Measurements from ENCODE around the gene RNF115. TPM values are rescaled to one million over a fixed set of nuclear protein-coding genes. Genes with fewer than 3 reads are reported as not detected.

RNF115 gene
- total and polyA plus RNA-seq, 5 experiments from 2014 or later = 5.8 to 18.9 (median 6.6) TPM

DNA sequence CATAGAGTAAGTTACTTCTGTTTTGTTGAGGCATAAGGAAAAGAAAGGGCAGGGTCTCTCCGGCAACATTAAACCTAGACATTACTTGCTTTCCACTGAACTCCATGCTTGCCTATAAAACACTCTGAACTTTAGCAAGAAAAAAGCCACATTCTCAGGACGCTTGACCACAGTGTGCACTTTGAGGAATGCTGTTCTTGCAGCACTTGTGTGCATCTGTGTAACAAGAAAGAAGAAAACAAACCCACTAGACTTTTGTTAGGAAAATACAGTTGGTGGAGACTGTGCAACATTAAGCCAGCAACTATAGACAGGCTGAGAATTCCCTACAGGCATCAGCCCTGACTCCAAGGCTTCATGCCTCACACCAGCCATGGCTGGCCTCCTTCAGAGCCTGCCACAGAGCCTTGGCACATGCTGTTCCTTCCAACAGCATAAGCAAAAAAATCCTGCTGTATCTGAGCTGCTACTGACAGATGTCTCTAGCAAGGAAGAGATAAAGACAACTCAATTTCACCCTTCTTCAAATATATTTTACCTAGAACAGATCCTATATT is 122.5 kb downstream of the RNF115 start:
- ATAC-seq (no peak), DNase-seq (no peak)
- H3K36me3 Mint-ChIP-seq = no peaks in the 10 kb centered on the region
- H3K4me1 Mint-ChIP-seq = peaks cover 0 to 5% (median 0%) of the 10 kb centered on the region in 4 donors
- H3K9me3 Mint-ChIP-seq = no peaks in the 10 kb centered on the region
- H3K27me3 Mint-ChIP-seq = peaks cover 0 to 2% (median 0%) of the 10 kb centered on the region in 5 donors
- POLR2A ChIA-PET = no interaction called here
- no peak overlapping the region for H3K27ac Mint-ChIP-seq
- no peak overlapping the region for H3K4me3 Mint-ChIP-seq

GRCh38 chr1:145696630-145696960 is 127.3 kb downstream of the RNF115 start:
- no peaks in the 10 kb centered on the region for H3K36me3 Mint-ChIP-seq
- no peaks in the 10 kb centered on the region for H3K27me3 Mint-ChIP-seq
- H3K4me3 Mint-ChIP-seq = no peak overlapping the region
- no peak for ATAC-seq
- POLR2A ChIA-PET = no interaction called here
- no peak for DNase-seq
- H3K9me3 Mint-ChIP-seq = no peaks in the 10 kb centered on the region
- peaks cover 0 to 17% (median 5%) of the 10 kb centered on the region in 4 donors for H3K4me1 Mint-ChIP-seq
- H3K27ac Mint-ChIP-seq = peak overlapping the region in 2 of 10 donors; percentile 10 to 46

DNA sequence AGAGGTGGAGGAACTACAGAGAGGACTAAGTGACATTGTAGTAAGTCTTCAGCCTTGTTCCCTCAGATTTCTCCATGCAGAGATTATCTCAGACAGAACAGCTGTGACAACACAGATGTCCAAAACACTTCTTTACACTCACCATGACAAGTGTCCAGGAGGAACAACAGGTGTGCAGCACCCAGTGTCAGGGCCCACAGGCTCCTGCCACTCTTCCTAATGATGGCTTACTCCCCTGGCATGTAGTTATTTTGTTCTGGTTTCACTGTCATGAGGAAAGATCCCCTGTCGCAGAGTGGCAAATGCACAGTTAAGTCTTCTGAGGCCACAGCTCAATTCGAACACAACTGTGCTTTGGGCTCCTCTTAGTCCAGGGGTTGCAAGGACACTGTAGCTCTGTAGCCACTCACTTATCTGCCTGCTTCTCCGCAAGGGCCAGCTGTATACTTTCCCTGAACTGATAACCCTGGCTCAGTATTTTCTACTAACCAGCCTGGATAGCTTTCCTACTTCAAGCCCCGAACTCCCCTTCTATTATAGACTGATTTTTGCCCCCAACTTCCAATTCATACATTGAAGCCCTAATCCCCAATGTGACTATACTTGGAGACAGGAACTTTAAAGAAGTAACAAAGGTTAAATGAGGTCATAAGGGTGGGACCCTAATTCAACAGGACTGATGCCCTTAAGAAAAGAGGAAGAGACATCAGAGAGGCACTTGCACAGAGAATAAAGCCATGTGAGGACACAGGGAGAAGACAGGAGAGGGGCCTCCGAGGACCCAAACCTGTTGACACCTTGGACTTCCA is 127.9 kb downstream of the RNF115 start:
- H3K27me3 Mint-ChIP-seq = no peaks in the 10 kb centered on the region
- peaks cover 2 to 22% (median 7%) of the 10 kb centered on the region in 4 donors for H3K4me1 Mint-ChIP-seq
- no peak for DNase-seq
- no peak for ATAC-seq
- no peaks in the 10 kb centered on the region for H3K9me3 Mint-ChIP-seq
- no peak overlapping the region for H3K4me3 Mint-ChIP-seq
- no peaks in the 10 kb centered on the region for H3K36me3 Mint-ChIP-seq
- H3K27ac Mint-ChIP-seq = peak overlapping the region in 1 of 10 donors; percentile 35
- POLR2A ChIA-PET = no interaction called here

DNA sequence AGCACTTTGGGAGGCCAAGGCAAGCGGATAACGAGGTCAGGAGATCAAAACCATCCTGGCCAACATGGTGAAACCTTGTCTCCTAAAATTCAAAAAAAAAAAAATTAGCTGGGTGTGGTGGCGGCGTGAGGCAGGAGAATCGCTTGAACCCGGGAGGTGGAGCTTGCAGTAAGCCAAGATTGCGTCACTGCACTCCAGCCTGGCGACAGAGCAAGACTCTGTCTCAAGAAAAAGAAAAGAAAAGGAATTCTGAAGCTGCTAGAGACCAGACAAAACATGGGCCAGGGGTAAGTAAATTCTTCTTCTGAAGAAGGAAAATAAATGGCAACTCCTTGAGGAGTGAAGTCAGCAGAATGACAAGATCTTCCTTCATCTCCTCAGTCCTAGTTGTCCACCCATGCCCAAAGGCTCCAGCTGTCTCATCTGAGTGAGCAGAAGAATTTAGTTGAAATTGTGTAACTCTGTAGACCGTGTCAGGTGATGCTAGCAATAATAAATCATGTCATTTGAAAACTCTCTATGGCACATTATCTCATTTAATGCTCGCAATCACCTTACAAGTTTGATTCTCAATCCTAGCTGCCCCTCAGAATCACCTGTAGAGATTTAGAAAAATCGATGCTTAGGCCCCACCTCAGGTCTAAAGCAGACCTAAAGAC is 131.0 kb downstream of the RNF115 start:
- Mint-ChIP-seq H3K4me1 (peaks cover 12 to 51% (median 29%) of the 10 kb centered on the region in 4 donors), H3K27me3 (no peaks in the 10 kb centered on the region), H3K36me3 (no peaks in the 10 kb centered on the region), H3K4me3 (no peak overlapping the region), H3K27ac (peak overlapping the region in 1 of 10 donors; percentile 43), H3K9me3 (no peaks in the 10 kb centered on the region)
- POLR2A ChIA-PET = no interaction called here
- ATAC-seq (no peak), DNase-seq (no peak)

DNA sequence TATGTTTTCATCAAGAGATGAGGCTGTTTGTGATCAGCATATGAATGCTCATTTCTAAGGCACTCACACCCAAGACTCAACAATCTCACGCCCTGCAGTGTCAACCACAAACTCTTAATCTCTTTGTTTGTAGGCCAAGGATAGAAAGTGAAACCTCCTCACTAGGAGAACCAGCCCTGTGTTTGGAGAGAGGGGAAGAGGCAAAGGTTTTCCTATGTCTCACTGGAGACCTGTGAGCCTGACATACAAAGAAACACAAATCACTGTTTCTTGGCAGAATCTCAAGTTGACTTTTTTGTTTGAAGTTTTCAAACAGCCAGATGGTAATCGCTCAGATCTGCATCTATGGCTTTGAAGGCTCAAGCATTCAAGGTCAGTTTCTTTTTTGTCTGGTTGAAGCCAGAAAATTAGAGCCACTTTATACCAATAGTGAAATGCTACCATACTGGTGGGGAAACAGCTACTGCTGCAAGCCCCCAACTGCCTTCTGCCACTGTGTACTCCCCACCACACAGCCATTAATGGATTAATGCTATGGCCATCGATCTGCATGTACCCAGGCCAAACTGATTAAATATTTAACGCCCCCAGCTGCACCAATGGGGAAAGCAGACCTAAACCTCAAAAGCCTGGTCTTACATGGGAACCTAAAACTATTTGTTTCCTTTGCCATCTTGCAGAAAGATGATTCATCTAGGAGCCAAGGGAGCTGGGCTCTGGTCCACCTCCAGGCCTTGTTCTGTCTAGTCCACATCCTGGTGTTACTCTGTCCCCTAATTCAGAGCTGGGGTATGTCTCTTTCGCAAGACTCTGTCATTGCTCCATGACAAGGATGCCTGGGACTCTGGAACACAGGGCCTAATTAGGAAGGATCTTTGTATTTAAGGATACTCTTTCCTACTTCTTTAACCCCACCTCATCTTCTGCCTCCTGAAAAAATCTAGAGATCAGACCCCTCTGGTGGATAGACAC is 133.0 kb downstream of the RNF115 start:
- POLR2A ChIA-PET = interaction anchor here (1.0 kb wide), 1 partner anchor 30 kb away, joined by 3 read pairs; no protein-coding TSS in a partner anchor
- Mint-ChIP-seq H3K4me3 (peak overlapping the region; percentile 48 to 74 (median 56)), H3K9me3 (no peaks in the 10 kb centered on the region), H3K27me3 (no peaks in the 10 kb centered on the region), H3K27ac (peak overlapping the region; percentile 40 to 90 (median 80)), H3K36me3 (peaks cover 0 to 3% (median 0%) of the 10 kb centered on the region in 3 donors), H3K4me1 (peaks cover 12 to 41% (median 29%) of the 10 kb centered on the region in 4 donors)
- ATAC-seq (peak; percentile 65 to 81), DNase-seq (peak in 4 of 10 donors; percentile 6 to 51 (median 38))

GRCh38 chr1:145689922-145690321 is 134.0 kb downstream of the RNF115 start:
- Mint-ChIP-seq H3K9me3 (no peaks in the 10 kb centered on the region), H3K4me3 (peak overlapping the region; percentile 5 to 74 (median 59)), H3K36me3 (peaks cover 0 to 3% (median 0%) of the 10 kb centered on the region in 3 donors), H3K27me3 (no peaks in the 10 kb centered on the region), H3K4me1 (peaks cover 12 to 38% (median 28%) of the 10 kb centered on the region in 4 donors), H3K27ac (peak overlapping the region; percentile 23 to 90 (median 78))
- DNase-seq = no peak
- POLR2A ChIA-PET = no interaction called here
- ATAC-seq = no peak

DNA sequence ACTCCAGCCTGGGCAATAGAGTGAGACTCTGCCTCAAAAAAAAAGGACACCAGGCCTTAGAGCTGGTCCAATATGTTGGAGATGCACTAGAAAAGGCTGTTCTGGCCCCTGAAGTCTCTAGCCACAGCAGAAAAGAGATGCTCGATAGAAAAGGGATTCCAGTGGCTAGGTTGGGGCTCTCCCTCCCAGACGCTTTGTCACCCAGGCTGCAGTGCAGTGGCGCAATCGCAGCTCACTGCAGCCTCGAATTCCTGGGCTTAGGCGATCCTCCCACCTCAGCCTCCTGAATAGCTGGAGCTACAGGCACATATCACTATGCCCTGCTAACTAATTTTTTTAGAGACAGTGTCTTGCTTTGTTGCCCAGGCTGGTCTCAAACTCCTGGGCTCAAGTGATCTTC is 135.0 kb downstream of the RNF115 start:
- ATAC-seq = no peak
- DNase-seq = no peak
- Mint-ChIP-seq H3K27ac (peak overlapping the region in 4 of 10 donors; percentile 17 to 86 (median 75)), H3K27me3 (no peaks in the 10 kb centered on the region), H3K9me3 (no peaks in the 10 kb centered on the region), H3K36me3 (peaks cover 0 to 3% (median 2%) of the 10 kb centered on the region in 3 donors), H3K4me3 (peak overlapping the region in 1 of 10 donors; percentile 60), H3K4me1 (peaks cover 10 to 38% (median 28%) of the 10 kb centered on the region in 4 donors)
- POLR2A ChIA-PET = no interaction called here

Small RNA genes lying within 50 kb of the gene (microRNA-seq; reads per million reads assigned to microRNA genes)
- gene MIR6736 (ENCODE audit: borderline microRNAs expressed) = not detected

Other genes with a start within 250 kb of the RNF115 start
- gene GPR89A, start 216.1 kb downstream of the RNF115 start, total RNA-seq = 10 to 100 TPM; 32.3 to 39.5 TPM
- 10 to 100 TPM; 14.9 to 18.8 (median 17.5) TPM for gene GPR89A, start 216.1 kb downstream of the RNF115 start, polyA plus RNA-seq
- gene PDZK1, start 116.7 kb downstream of the RNF115 start, total RNA-seq = not detected
- under 1 TPM in 2 of 3 donors, not detected in 1; 0.24 to 0.43 TPM for gene PDZK1, start 116.7 kb downstream of the RNF115 start, polyA plus RNA-seq
- not detected for gene CD160, start 104.6 kb downstream of the RNF115 start, total RNA-seq
- 100 to 1,000 TPM in 1 of 3 donors, 1 to 10 TPM in 2; 1.7 to 117 (median 2.4) TPM for gene CD160, start 104.6 kb downstream of the RNF115 start, polyA plus RNA-seq
- 10 to 100 TPM; 42.8 to 44.6 TPM for gene POLR3C, start 105 bp upstream of the RNF115 start, total RNA-seq
- gene POLR3C, start 105 bp upstream of the RNF115 start, polyA plus RNA-seq = 10 to 100 TPM; 40.2 to 54.5 (median 40.7) TPM
- 1 to 10 TPM; 5.8 to 6.1 TPM for gene NUDT17, start 21.5 kb upstream of the RNF115 start, total RNA-seq
- 1 to 10 TPM; 2.0 to 3.9 (median 3.4) TPM for gene NUDT17, start 21.5 kb upstream of the RNF115 start, polyA plus RNA-seq
- 10 to 100 TPM; 31.1 to 33.8 TPM for gene PIAS3, start 35.0 kb upstream of the RNF115 start, total RNA-seq
- 10 to 100 TPM; 10.7 to 14.7 (median 12.4) TPM for gene PIAS3, start 35.0 kb upstream of the RNF115 start, polyA plus RNA-seq
- gene ANKRD35, start 61.8 kb upstream of the RNF115 start, total RNA-seq = not detected
- gene ANKRD35, start 61.8 kb upstream of the RNF115 start, polyA plus RNA-seq = under 1 TPM; 0.27 to 0.57 (median 0.42) TPM
- gene ITGA10, start 86.0 kb upstream of the RNF115 start, total RNA-seq = 1 to 10 TPM; 5.0 to 5.1 TPM
- not detected for gene ITGA10, start 86.0 kb upstream of the RNF115 start, polyA plus RNA-seq
- gene PEX11B, start 94.6 kb upstream of the RNF115 start, total RNA-seq = 10 to 100 TPM; 37.5 to 39.7 TPM
- 10 to 100 TPM; 35.3 to 50.3 (median 44.0) TPM for gene PEX11B, start 94.6 kb upstream of the RNF115 start, polyA plus RNA-seq
- gene RBM8A, start 103.4 kb upstream of the RNF115 start, total RNA-seq = 100 to 1,000 TPM; 135 to 138 TPM
- gene RBM8A, start 103.4 kb upstream of the RNF115 start, polyA plus RNA-seq = 100 to 1,000 TPM; 127 to 191 (median 148) TPM
- 10 to 100 TPM; 54.6 to 59.4 TPM for gene LIX1L, start 133.9 kb upstream of the RNF115 start, total RNA-seq
- 10 to 100 TPM; 26.3 to 31.7 (median 29.3) TPM for gene LIX1L, start 133.9 kb upstream of the RNF115 start, polyA plus RNA-seq
- 1 to 10 TPM in 1 of 2 experiments, under 1 TPM in 1; 0.96 to 1.6 TPM for gene ANKRD34A, start 140.5 kb upstream of the RNF115 start, total RNA-seq
- under 1 TPM; 0.12 to 0.38 (median 0.25) TPM for gene ANKRD34A, start 140.5 kb upstream of the RNF115 start, polyA plus RNA-seq
- 10 to 100 TPM; 32.5 to 34.4 TPM for gene POLR3GL, start 140.6 kb upstream of the RNF115 start, total RNA-seq
- gene POLR3GL, start 140.6 kb upstream of the RNF115 start, polyA plus RNA-seq = 100 to 1,000 TPM in 1 of 3 donors, 10 to 100 TPM in 2; 98.4 to 101 (median 98.6) TPM
- 100 to 1,000 TPM; 836 to 848 TPM for gene TXNIP, start 172.5 kb upstream of the RNF115 start, total RNA-seq
- 1,000 to 10,000 TPM; 4,009 to 5,114 (median 5,016) TPM for gene TXNIP, start 172.5 kb upstream of the RNF115 start, polyA plus RNA-seq
- gene HJV, start 197.6 kb upstream of the RNF115 start, total RNA-seq = not detected
- gene HJV, start 197.6 kb upstream of the RNF115 start, polyA plus RNA-seq = not detected